K562 (cell line): ENCODE measurements around the gene SNRNP70. TPM values are rescaled to one million over a fixed set of nuclear protein-coding genes. Genes with fewer than 3 reads are reported as not detected.
A peak's percentile ranks its signal among the peaks of the same experiment; 100 is the strongest.

ENCODE experiments used
- BCOR ChIP-seq: fragments of 450-650 bp; IDR thresholded peaks from 2 replicates; pipeline ENCODE4 v1.6.1; 2016
- BHLHE40 ChIP-seq: IDR thresholded peaks from 2 replicates; pipeline ENCODE4 v1.6.1; 2011; ENCODE audit warnings: low read length, improper control_type of control experiment
- CBFA2T3 ChIP-seq: fragments of 450-650 bp; IDR thresholded peaks from 2 replicates; pipeline ENCODE4 v1.6.1; 2017
- CC2D1A ChIP-seq: fragments of 450-650 bp; IDR thresholded peaks from 2 replicates; pipeline ENCODE4 v1.6.1; 2017; ENCODE audit warnings: mild to moderate bottlenecking
- GTF2A2 ChIP-seq: IDR thresholded peaks from 2 replicates; pipeline ENCODE4 v1.6.1; 2016; ENCODE audit warnings: mild to moderate bottlenecking, missing genetic modification characterization, missing compliant biosample characterization
- HMGN3 ChIP-seq: IDR thresholded peaks from 2 replicates; pipeline ENCODE4 v1.6.1; 2011; ENCODE audit warnings: borderline replicate concordance, low read depth, mild to moderate bottlenecking, mixed read lengths, low read length; ENCODE audit not compliant: insufficient read length; ENCODE audit errors: extremely low read depth
- KLF6 ChIP-seq: fragments of 250-450 bp; sonication (Bioruptor Pico); IDR thresholded peaks from 2 replicates; pipeline ENCODE4 v1.4.0; 2020; ENCODE audit warnings: mild to moderate bottlenecking, moderate library complexity, borderline replicate concordance
- MTA3 ChIP-seq: fragments of 450-650 bp; formaldehyde crosslinking; IDR thresholded peaks from 2 replicates; pipeline ENCODE4 v1.6.1; 2017; ENCODE audit warnings: mild to moderate bottlenecking, borderline replicate concordance
- MXI1 ChIP-seq: IDR thresholded peaks from 2 replicates; pipeline ENCODE4 v1.6.1; 2011; ENCODE audit warnings: low read depth, mild to moderate bottlenecking, improper control_type of control experiment, low read length
- NEUROD1 ChIP-seq: fragments of 150-350 bp; IDR thresholded peaks from 2 replicates; pipeline ENCODE4 v1.6.1; 2014; ENCODE audit warnings: borderline replicate concordance, low read length, low read depth; ENCODE audit not compliant: partially characterized antibody
- NFE2 ChIP-seq: IDR thresholded peaks from 2 replicates; pipeline ENCODE4 v1.6.1; 2014; ENCODE audit warnings: antibody characterized with exemption, low read depth
- RB1 ChIP-seq: fragments of 450-650 bp; IDR thresholded peaks from 2 replicates; pipeline ENCODE4 v1.6.1; 2017; ENCODE audit warnings: low read depth, mild to moderate bottlenecking
- RBM15 ChIP-seq: fragments of 200-400 bp; formaldehyde crosslinking; IDR thresholded peaks from 2 replicates; pipeline ENCODE4 v1.6.1; 2018; ENCODE audit warnings: mild to moderate bottlenecking, low read length, moderate library complexity; ENCODE audit not compliant: insufficient read depth
- SIX5 ChIP-seq, 2 experiments: IDR thresholded peaks; 2 replicates each; pipeline ENCODE4 v1.6.1; 2011; ENCODE audit warnings: low read length in 2 of 2, borderline replicate concordance in 1 of 2, low read depth in 1 of 2, mild to moderate bottlenecking in 1 of 2, moderate library complexity in 1 of 2; ENCODE audit not compliant: insufficient read depth in 1 of 2
- ZNF134 ChIP-seq: fragments of 250-450 bp; sonication (Bioruptor Pico); conservative IDR thresholded peaks from 2 replicates; pipeline ENCODE4 v1.4.0; 2020
- ZNF232 ChIP-seq: sonication (generic); formaldehyde crosslinking; IDR thresholded peaks from 2 replicates; pipeline ENCODE4 v1.8.0; 2022; ENCODE audit warnings: mild to moderate bottlenecking, missing genetic modification reagents
- ZNF551 ChIP-seq: fragments of 250-450 bp; sonication (Bioruptor Pico); IDR thresholded peaks from 2 replicates; pipeline ENCODE4 v1.5.0; 2021; ENCODE audit warnings: mild to moderate bottlenecking, moderate library complexity
- ZNF644 ChIP-seq: fragments of 200-800 bp; sonication (Bioruptor generic); IDR thresholded peaks from 2 replicates; pipeline ENCODE4 v1.6.1; 2016; ENCODE audit warnings: low read depth, missing genetic modification characterization, missing compliant biosample characterization
- ZNF699 ChIP-seq: fragments of 250-450 bp; sonication (Bioruptor Pico); IDR thresholded peaks from 2 replicates; pipeline ENCODE4 v1.8.0; 2021; ENCODE audit warnings: mild to moderate bottlenecking, moderate library complexity; ENCODE audit not compliant: insufficient replicate concordance
- polyA plus RNA-seq, 8 experiments: library from polyadenylated mRNA; depleted of rRNA in 4 of 8; stranded (reverse) in 5 of 8; unstranded in 3 of 8; fragments of >200 nt; fragmentation: Nextera tagmentation in 2 of 8; fragmentation: Illumina TruSeq in 1 of 8; extraction: Ambion mirVana in 2 of 8; extraction: Trizol in 1 of 8; gene quantifications; 2 replicates each; pipeline versions ENCODE4 v1.2.1 to v1.2.3, GENCODE V29; 2011 to 2014; ENCODE audit warnings: inconsistent platforms in 1 of 8, missing spikeins in 1 of 8
- total RNA-seq, 7 experiments: library from RNA; depleted of rRNA in 6 of 7; stranded (reverse); fragments of >200 nt in 6 of 7; fragmentation: Illumina TruSeq in 2 of 7; extraction: Trizol in 2 of 7; gene quantifications; 2 replicates each; pipeline versions ENCODE4 v1.2.1 to v1.2.3, GENCODE V29; 2011 to 2021; ENCODE audit warnings: low replicate concordance in 1 of 7
- TF ChIP-seq, protein P1 (sequence below): fragments of 450-650 bp; IDR thresholded peaks from 2 replicates; pipeline ENCODE4 v1.6.1; 2018; ENCODE audit warnings: mild to moderate bottlenecking, low read depth; ENCODE audit not compliant: partially characterized antibody
- TF ChIP-seq, protein P2 (sequence below): sonication (generic); formaldehyde crosslinking; IDR thresholded peaks from 2 replicates; pipeline ENCODE4 v1.9.0; 2022; ENCODE audit warnings: mild to moderate bottlenecking, missing genetic modification reagents
- TF ChIP-seq, protein P3 (sequence below): fragments of 450-650 bp; formaldehyde crosslinking; IDR thresholded peaks from 2 replicates; pipeline ENCODE4 v1.4.0; 2022; ENCODE audit warnings: missing genetic modification characterization
- TF ChIP-seq, protein P4 (sequence below): fragments of 450-650 bp; IDR thresholded peaks from 2 replicates; pipeline ENCODE4 v1.7.1; 2018; ENCODE audit warnings: mild to moderate bottlenecking, low read depth; ENCODE audit not compliant: partially characterized antibody

SNRNP70 gene
- total and polyA plus RNA-seq, 9 of the 15 experiments (the other 6 are each of a cell fraction or from before 2014, with no cell fraction given): 2.8 to 496 (median 136) TPM

DNA sequence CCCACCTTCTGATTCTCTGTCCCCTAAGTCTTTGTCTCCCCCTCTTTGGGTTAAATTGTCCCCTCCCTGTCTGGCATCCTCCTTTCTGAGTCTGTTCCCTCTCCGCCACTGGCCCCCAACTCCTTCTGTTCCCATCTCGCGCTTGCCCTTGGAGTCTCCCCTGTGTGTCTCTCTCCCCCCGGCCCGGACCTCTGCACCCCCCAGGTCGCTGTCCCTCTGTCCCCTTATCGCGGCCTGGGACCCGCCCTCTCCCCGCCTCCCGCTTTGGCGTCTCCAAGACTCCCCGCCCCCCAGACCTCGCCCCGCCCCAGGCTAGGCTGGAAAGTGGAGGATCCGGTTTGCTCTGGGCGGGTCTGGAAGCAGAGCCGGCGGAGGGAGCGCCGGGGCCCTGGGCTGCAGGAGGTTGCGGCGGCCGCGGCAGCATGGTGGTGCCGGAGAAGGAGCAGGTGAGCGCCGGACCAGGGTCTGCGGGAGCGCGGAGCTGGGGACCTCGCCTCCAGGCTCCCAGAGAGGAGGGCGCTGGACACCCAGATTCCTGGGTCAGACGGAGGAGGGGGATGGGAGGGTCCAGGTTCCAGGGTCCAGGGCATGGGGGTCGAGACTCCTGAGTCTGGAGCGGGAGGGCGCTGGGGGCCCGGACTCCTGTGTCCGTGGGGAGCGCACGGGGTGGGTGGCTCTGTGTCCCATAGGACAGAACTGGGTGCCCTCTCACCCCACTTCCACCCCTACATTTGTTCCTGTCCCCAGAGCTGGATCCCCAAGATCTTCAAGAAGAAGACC is 72.4 kb downstream of the SNRNP70 start, which contains the start of gene TRPM4 (continued):
- TF ChIP-seq, protein P1, sequence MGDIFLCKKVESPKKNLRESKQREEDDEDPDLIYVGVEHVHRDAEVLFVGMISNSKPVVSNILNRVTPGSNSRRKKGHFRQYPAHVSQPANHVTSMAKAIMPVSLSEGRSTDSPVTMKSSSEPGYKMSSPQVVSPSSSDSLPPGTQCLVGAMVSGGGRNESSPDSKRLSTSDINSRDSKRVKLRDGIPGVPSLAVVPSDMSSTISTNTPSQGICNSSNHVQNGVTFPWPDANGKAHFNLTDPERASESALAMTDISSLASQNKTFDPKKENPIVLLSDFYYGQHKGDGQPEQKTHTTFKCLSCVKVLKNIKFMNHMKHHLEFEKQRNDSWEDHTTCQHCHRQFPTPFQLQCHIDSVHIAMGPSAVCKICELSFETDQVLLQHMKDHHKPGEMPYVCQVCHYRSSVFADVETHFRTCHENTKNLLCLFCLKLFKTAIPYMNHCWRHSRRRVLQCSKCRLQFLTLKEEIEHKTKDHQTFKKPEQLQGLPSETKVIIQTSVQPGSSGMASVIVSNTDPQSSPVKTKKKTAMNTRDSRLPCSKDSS: no peak
- TF ChIP-seq RBM15: no peak
- TF ChIP-seq, protein P2, sequence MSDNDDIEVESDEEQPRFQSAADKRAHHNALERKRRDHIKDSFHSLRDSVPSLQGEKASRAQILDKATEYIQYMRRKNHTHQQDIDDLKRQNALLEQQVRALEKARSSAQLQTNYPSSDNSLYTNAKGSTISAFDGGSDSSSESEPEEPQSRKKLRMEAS (CRISPR knock-in tag): peak; percentile 70
- TF ChIP-seq ZNF699 (CRISPR knock-in tag): no peak
- TF ChIP-seq GTF2A2 (tag): no peak
- no peak for TF ChIP-seq KLF6 (CRISPR knock-in tag)
- TF ChIP-seq, protein P3, sequence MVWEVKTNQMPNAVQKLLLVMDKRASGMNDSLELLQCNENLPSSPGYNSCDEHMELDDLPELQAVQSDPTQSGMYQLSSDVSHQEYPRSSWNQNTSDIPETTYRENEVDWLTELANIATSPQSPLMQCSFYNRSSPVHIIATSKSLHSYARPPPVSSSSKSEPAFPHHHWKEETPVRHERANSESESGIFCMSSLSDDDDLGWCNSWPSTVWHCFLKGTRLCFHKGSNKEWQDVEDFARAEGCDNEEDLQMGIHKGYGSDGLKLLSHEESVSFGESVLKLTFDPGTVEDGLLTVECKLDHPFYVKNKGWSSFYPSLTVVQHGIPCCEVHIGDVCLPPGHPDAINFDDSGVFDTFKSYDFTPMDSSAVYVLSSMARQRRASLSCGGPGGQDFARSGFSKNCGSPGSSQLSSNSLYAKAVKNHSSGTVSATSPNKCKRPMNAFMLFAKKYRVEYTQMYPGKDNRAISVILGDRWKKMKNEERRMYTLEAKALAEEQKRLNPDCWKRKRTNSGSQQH (CRISPR knock-in tag): no peak
- no peak for TF ChIP-seq ZNF551
- no peak for TF ChIP-seq RB1
- TF ChIP-seq HMGN3: peak; percentile 75
- TF ChIP-seq NEUROD1: peak; percentile 27
- TF ChIP-seq, protein P4, sequence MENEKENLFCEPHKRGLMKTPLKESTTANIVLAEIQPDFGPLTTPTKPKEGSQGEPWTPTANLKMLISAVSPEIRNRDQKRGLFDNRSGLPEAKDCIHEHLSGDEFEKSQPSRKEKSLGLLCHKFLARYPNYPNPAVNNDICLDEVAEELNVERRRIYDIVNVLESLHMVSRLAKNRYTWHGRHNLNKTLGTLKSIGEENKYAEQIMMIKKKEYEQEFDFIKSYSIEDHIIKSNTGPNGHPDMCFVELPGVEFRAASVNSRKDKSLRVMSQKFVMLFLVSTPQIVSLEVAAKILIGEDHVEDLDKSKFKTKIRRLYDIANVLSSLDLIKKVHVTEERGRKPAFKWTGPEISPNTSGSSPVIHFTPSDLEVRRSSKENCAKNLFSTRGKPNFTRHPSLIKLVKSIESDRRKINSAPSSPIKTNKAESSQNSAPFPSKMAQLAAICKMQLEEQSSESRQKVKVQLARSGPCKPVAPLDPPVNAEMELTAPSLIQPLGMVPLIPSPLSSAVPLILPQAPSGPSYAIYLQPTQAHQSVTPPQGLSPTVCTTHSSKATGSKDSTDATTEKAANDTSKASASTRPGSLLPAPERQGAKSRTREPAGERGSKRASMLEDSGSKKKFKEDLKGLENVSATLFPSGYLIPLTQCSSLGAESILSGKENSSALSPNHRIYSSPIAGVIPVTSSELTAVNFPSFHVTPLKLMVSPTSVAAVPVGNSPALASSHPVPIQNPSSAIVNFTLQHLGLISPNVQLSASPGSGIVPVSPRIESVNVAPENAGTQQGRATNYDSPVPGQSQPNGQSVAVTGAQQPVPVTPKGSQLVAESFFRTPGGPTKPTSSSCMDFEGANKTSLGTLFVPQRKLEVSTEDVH: no peak
- TF ChIP-seq ZNF134 (CRISPR knock-in tag): no peak; the same call in 1 of the 2 replicates
- TF ChIP-seq ZNF232 (CRISPR knock-in tag): no peak
- no peak for TF ChIP-seq CC2D1A
- TF ChIP-seq ZNF644 (tag): no peak
- TF ChIP-seq BHLHE40: no peak
- TF ChIP-seq CBFA2T3: no peak
- 0 out of 2 replicates have a peak, but pooled peaks have one; percentile 4 for TF ChIP-seq MTA3
- no peak for TF ChIP-seq NFE2
- 0 out of 2 replicates have a peak, but pooled peaks have one; percentile 17 for TF ChIP-seq MXI1
- TF ChIP-seq BCOR: peak; percentile 51; the same call in 1 of the 2 replicates
- no peak for TF ChIP-seq SIX5 (IDR thresholded peaks at IDR 0.05; ENCODE audit: borderline replicate concordance in 1 of 2, insufficient read depth in 1 of 2, low read depth in 1 of 2, low read length in 2 of 2)
